Measurements from ENCODE around the gene ARHGAP36.

DNA sequence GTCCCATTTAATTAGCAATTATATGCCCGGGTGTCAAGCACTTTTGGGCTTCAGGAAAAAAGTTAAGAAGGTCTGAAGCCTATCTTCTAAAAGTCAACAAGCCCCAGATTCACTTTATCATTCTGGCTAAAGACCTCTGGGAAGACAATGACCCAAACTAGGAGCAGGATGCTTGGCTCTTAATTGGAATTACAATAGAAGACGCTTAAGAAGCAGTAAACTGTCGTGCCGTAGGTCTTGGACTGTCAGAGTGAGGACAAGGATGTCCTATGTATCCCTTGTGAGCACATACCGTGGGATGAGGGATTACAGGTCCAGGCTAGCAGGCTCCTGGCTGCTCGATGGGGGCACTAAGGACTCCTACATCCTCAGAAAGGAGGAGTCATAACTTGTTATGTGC, 3.2 kb upstream of the ARHGAP36 start:
- TF ChIP-seq, protein P1, sequence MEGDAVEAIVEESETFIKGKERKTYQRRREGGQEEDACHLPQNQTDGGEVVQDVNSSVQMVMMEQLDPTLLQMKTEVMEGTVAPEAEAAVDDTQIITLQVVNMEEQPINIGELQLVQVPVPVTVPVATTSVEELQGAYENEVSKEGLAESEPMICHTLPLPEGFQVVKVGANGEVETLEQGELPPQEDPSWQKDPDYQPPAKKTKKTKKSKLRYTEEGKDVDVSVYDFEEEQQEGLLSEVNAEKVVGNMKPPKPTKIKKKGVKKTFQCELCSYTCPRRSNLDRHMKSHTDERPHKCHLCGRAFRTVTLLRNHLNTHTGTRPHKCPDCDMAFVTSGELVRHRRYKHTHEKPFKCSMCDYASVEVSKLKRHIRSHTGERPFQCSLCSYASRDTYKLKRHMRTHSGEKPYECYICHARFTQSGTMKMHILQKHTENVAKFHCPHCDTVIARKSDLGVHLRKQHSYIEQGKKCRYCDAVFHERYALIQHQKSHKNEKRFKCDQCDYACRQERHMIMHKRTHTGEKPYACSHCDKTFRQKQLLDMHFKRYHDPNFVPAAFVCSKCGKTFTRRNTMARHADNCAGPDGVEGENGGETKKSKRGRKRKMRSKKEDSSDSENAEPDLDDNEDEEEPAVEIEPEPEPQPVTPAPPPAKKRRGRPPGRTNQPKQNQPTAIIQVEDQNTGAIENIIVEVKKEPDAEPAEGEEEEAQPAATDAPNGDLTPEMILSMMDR (IDR thresholded peaks at IDR 0.05; ENCODE audit: extremely low read depth in 1 of 2, insufficient read depth in 1 of 2, low read depth in 1 of 2, low read length in 2 of 2), result no peak
- TF ChIP-seq GATA2 (IDR thresholded peaks at IDR 0.05; ENCODE audit: insufficient read depth, insufficient read length, low read depth, low read length), result no peak
- TF ChIP-seq EZH2 (IDR thresholded peaks at IDR 0.05; ENCODE audit: borderline replicate concordance, low read depth, low read length, severe bottlenecking), result no peak
- no peak for TF ChIP-seq MYC (IDR thresholded peaks at IDR 0.05; ENCODE audit: low read depth, low read length)
- no peak for TF ChIP-seq POLR2AphosphoS5 (IDR thresholded peaks at IDR 0.05; ENCODE audit: insufficient read depth, low read depth, low read length)
- no peak for TF ChIP-seq JUN (IDR thresholded peaks at IDR 0.05; ENCODE audit: borderline replicate concordance, insufficient read depth, insufficient read length, low read depth)

Measured in endothelial cell of umbilical vein (primary cell).